ENCODE results near the gene FHOD3. TPM values are rescaled to one million over a fixed set of nuclear protein-coding genes. Genes with fewer than 3 reads are reported as not detected.

Gene FHOD3
- total and polyA plus RNA-seq, 10 donors, result 1.2 to 2.7 (median 1.9) TPM

GRCh38 chr18:36817039-36817438 is 519.5 kb downstream of the FHOD3 start:
- H3K4me1 ChIP-seq, result peaks cover 0 to 8% (median 2%) of the 10 kb centered on the region in 6 donors
- no peak for DNase-seq
- H3K4me3 ChIP-seq, result no peak overlapping the region
- TF ChIP-seq CTCF (IDR thresholded peaks at IDR 0.05 in 8 of 11, conservative IDR thresholded peaks at IDR 0.05 in 3 of 11) (no peak), POLR2A (IDR thresholded peaks at IDR 0.05) (no peak), POLR2AphosphoS5 (IDR thresholded peaks at IDR 0.05) (no peak)
- H3K36me3 ChIP-seq, result peaks cover 0 to 74% (median 10%) of the 10 kb centered on the region in 6 donors
- 88 to 100% (median 94%) methylated on average over 1 of the region's 1 CpG for WGBS, 5 donors
- no peaks in the 10 kb centered on the region for H3K27me3 ChIP-seq (replicated peaks in 1 of 7)
- no peaks in the 10 kb centered on the region for H3K9me3 ChIP-seq
- no peak overlapping the region for H3K27ac ChIP-seq
- intact Hi-C loops (cut with DNase I; ENCODE audit: low total_unique reads), result no loop called here

- no peak overlapping the region for H3K4me3 ChIP-seq
- DNase-seq, result no peak
- H3K4me1 ChIP-seq, result no peaks in the 10 kb centered on the region
- no peaks in the 10 kb centered on the region for H3K9me3 ChIP-seq
- peaks cover 0 to 65% (median 10%) of the 10 kb centered on the region in 6 donors for H3K36me3 ChIP-seq
- H3K27me3 ChIP-seq (replicated peaks in 1 of 7), result no peaks in the 10 kb centered on the region
- TF ChIP-seq CTCF (IDR thresholded peaks at IDR 0.05 in 8 of 11, conservative IDR thresholded peaks at IDR 0.05 in 3 of 11) (no peak), POLR2AphosphoS5 (IDR thresholded peaks at IDR 0.05) (no peak), POLR2A (IDR thresholded peaks at IDR 0.05) (no peak)
- 79 to 96% (median 96%) methylated on average over 3 of the region's 3 CpGs for WGBS, 5 donors
- intact Hi-C loops (cut with DNase I; ENCODE audit: low total_unique reads), result no loop called here
- H3K27ac ChIP-seq, result no peak overlapping the region
Observed at GRCh38 chr18:36818652-36819051, 521.1 kb downstream of the FHOD3 start.

GRCh38 chr18:36819621-36820020 is 522.1 kb downstream of the FHOD3 start:
- Histone ChIP-seq H3K27ac (no peak overlapping the region), H3K4me3 (no peak overlapping the region), H3K9me3 (no peaks in the 10 kb centered on the region), H3K4me1 (no peaks in the 10 kb centered on the region), H3K36me3 (peaks cover 0 to 56% (median 7%) of the 10 kb centered on the region in 6 donors), H3K27me3 (replicated peaks in 1 of 7) (no peaks in the 10 kb centered on the region)
- intact Hi-C loops (cut with DNase I; ENCODE audit: low total_unique reads), result no loop called here
- TF ChIP-seq CTCF (IDR thresholded peaks at IDR 0.05 in 8 of 11, conservative IDR thresholded peaks at IDR 0.05 in 3 of 11), result no peak
- no peak for TF ChIP-seq POLR2A (IDR thresholded peaks at IDR 0.05)
- no peak for TF ChIP-seq POLR2AphosphoS5 (IDR thresholded peaks at IDR 0.05)
- DNase-seq, result no peak

GRCh38 chr18:36821681-36822080 is 524.2 kb downstream of the FHOD3 start:
- Histone ChIP-seq H3K27me3 (replicated peaks in 1 of 7) (no peaks in the 10 kb centered on the region), H3K4me1 (no peaks in the 10 kb centered on the region), H3K27ac (no peak overlapping the region), H3K4me3 (no peak overlapping the region), H3K9me3 (no peaks in the 10 kb centered on the region), H3K36me3 (peaks cover 0 to 35% (median 7%) of the 10 kb centered on the region in 6 donors)
- whole genome bisulfite sequencing, 5 donors, result 95 to 98% (median 97%) methylated on average over 4 of the region's 4 CpGs
- no peak for DNase-seq
- TF ChIP-seq CTCF (IDR thresholded peaks at IDR 0.05 in 8 of 11, conservative IDR thresholded peaks at IDR 0.05 in 3 of 11) (no peak), POLR2AphosphoS5 (IDR thresholded peaks at IDR 0.05) (no peak), POLR2A (IDR thresholded peaks at IDR 0.05) (no peak)
- intact Hi-C loops (cut with DNase I; ENCODE audit: low total_unique reads), result no loop called here

All from spleen (tissue), 11 donors.